ENCODE results near the gene B4GAT1. TPM values are rescaled to one million over a fixed set of nuclear protein-coding genes. Genes with fewer than 3 reads are reported as not detected.
"Not testable (repeated sequence)": the region's sequence is repeated elsewhere in the genome, so short reads cannot be mapped to it uniquely, and the experiment has no call there.

Gene B4GAT1
- total RNA-seq, 8 experiments from 2014 or later: 18.8 to 161 (median 44.9) TPM

- WGBS, 10 experiments: 0 to 100% (median 60%) methylated on average over 1 of the region's 1 CpG; no CpG with 5 or more reads in 5 of the 10 experiments
Observed at GRCh38 chr11:66314186-66314501, 33.3 kb downstream of the B4GAT1 start.

GRCh38 chr11:66313321-66314185 is 33.9 kb downstream of the B4GAT1 start:
- 30 to 86% (median 39%) methylated on average over 1 to 4 of the region's 38 CpGs; no CpG with 5 or more reads in 7 of the 10 experiments for WGBS, 10 experiments
- in situ Hi-C loops (cut with MboI; ENCODE audit: low pct_unique_long_range_greater_than_20kb in 2 of 9, low sequenced_read_pairs in 9 of 9, unreplicated experiment in 9 of 9): no loop called here
- Histone ChIP-seq H3K4me3 (peak overlapping the region; percentile 25 to 39 (median 32)), H3K27ac (peak overlapping the region; percentile 79 to 92), H3K4me1 (replicated peaks in 1 of 2) (peaks cover 30 to 36% of the 10 kb centered on the region in 2 donors)
- ATAC-seq (replicated peaks in 6 of 8): peak in 3 of 8 experiments; percentile 0 to 8 (median 6)

More at GRCh38 chr11:66314186-66314501, 33.3 kb downstream of the B4GAT1 start:
- Histone ChIP-seq H3K4me1 (replicated peaks in 1 of 2) (peaks cover 32 to 38% of the 10 kb centered on the region in 2 donors), H3K27ac (no peak overlapping the region), H3K4me3 (no peak overlapping the region)
- in situ Hi-C loops (cut with MboI; ENCODE audit: low pct_unique_long_range_greater_than_20kb in 2 of 9, low sequenced_read_pairs in 9 of 9, unreplicated experiment in 9 of 9): no loop called here
- no peak for ATAC-seq (replicated peaks in 6 of 8)

DNA sequence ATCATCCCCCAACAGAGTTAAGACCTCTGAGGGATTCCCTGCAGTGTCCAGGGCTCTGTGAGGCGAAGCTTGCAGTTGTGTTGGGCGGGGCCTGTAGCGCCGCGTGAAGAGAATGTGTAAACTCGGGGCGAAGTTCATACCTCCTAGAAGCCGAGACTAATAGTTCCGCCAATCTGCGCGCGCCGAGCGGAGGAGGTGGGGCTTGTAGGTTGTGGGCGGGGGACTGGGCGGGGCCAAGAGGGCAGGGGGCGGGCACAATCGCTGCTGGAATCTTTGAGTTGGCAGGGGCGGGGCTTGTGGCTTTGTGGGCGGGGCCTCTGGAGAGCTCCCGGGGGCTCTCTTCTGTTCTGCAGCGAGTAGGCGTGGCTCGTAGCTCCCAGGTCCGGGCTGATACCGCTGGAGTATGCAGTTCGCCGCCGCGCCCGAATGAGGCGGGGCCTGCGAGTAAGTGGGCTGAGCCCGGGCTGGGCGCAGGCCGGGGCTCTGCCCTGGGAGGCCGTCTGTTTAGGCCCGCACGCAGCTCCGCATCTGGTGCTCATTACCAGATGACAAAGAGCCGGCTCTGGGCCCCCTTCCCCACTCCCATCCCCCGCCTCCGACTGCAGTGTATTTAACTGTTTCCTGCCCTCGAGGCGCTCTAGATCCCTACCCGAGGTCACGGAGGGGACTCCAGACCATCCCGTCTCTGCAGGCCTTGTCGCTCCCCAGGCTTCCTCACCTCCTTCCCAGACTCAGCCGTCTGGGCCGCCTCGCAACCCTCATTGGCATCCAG is 34.7 kb downstream of the B4GAT1 start:
- peak overlapping the region; percentile 79 to 92 for H3K27ac ChIP-seq
- peak; percentile 62 to 85 (median 80) for ATAC-seq (replicated peaks in 6 of 8)
- H3K4me3 ChIP-seq: peak overlapping the region; percentile 32 to 41 (median 39)
- H3K4me1 ChIP-seq (replicated peaks in 1 of 2): peaks cover 22 to 28% of the 10 kb centered on the region in 2 donors
- in situ Hi-C loops (cut with MboI; ENCODE audit: low pct_unique_long_range_greater_than_20kb in 2 of 9, low sequenced_read_pairs in 9 of 9, unreplicated experiment in 9 of 9): no loop called here
- WGBS, 10 experiments: 0 to 6% methylated on average over 1 to 3 of the region's 52 CpGs; no CpG with 5 or more reads in 8 of the 10 experiments

- peak overlapping the region; percentile 40 to 81 for H3K27ac ChIP-seq
- 0 to 5% (median 0%) methylated on average over 1 to 8 of the region's 44 CpGs; no CpG with 5 or more reads in 3 of the 10 experiments for WGBS, 10 experiments
- H3K4me1 ChIP-seq (replicated peaks in 1 of 2): peaks cover 15 to 21% of the 10 kb centered on the region in 2 donors
- ATAC-seq (replicated peaks in 6 of 8): peak; percentile 34 to 72 (median 68)
- in situ Hi-C loops (cut with MboI; ENCODE audit: low pct_unique_long_range_greater_than_20kb in 2 of 9, low sequenced_read_pairs in 9 of 9, unreplicated experiment in 9 of 9): no loop called here
- peak overlapping the region; percentile 25 to 41 (median 39) for H3K4me3 ChIP-seq
Observed at GRCh38 chr11:66311965-66312548, 35.4 kb downstream of the B4GAT1 start.

GRCh38 chr11:66311470-66311964 is 35.9 kb downstream of the B4GAT1 start:
- WGBS, 10 experiments: 4 to 80% (median 17%) methylated on average over 4 to 9 of the region's 26 CpGs; no CpG with 5 or more reads in 5 of the 10 experiments
- Histone ChIP-seq H3K27ac (peak overlapping the region; percentile 40 to 81), H3K4me1 (replicated peaks in 1 of 2) (peaks cover 10 to 15% of the 10 kb centered on the region in 2 donors), H3K4me3 (peak overlapping the region; percentile 25 to 41 (median 39))
- in situ Hi-C loops (cut with MboI; ENCODE audit: low pct_unique_long_range_greater_than_20kb in 2 of 9, low sequenced_read_pairs in 9 of 9, unreplicated experiment in 9 of 9): no loop called here
- no peak for ATAC-seq (replicated peaks in 6 of 8)

GRCh38 chr11:66310803-66311440 is 36.5 kb downstream of the B4GAT1 start:
- H3K4me3 ChIP-seq; ATAC-seq (replicated peaks in 6 of 8); in situ Hi-C loops (cut with MboI; ENCODE audit: low pct_unique_long_range_greater_than_20kb in 2 of 9, low sequenced_read_pairs in 9 of 9, unreplicated experiment in 9 of 9); H3K27ac ChIP-seq: not testable (repeated sequence)
- peaks cover 8 to 13% of the 10 kb centered on the region in 2 donors for H3K4me1 ChIP-seq (replicated peaks in 1 of 2)
- WGBS, 10 experiments: 60 to 95% (median 86%) methylated on average over 4 to 16 of the region's 18 CpGs; no CpG with 5 or more reads in 1 of the 10 experiments

DNA sequence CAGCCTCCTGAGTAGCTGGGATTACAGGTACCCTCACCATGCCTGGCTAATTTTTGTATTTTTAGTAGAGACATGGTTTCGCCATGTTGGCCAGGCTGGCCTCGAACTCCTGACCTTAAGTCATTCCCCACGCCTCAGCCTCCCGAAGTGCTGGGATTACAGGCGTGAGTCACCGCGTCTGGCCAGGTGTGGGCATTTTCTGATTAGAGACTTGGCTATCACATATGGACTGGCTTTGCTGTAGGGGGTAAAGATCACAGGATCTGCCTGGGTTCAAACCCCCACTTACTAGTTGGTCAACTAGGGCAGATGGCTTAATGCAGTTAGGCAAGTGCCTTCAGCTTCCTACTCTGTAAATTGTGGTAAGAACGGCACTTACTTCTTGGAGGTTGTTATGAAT is 37.1 kb downstream of the B4GAT1 start:
- no peak overlapping the region for H3K27ac ChIP-seq
- H3K4me3 ChIP-seq: no peak overlapping the region
- 47 to 92% (median 76%) methylated on average over 1 to 8 of the region's 8 CpGs; no CpG with 5 or more reads in 3 of the 10 experiments for WGBS, 10 experiments
- in situ Hi-C loops (cut with MboI; ENCODE audit: low pct_unique_long_range_greater_than_20kb in 2 of 9, low sequenced_read_pairs in 9 of 9, unreplicated experiment in 9 of 9): no loop called here
- H3K4me1 ChIP-seq (replicated peaks in 1 of 2): peaks cover 8 to 13% of the 10 kb centered on the region in 2 donors
- no peak for ATAC-seq (replicated peaks in 6 of 8)

DNA sequence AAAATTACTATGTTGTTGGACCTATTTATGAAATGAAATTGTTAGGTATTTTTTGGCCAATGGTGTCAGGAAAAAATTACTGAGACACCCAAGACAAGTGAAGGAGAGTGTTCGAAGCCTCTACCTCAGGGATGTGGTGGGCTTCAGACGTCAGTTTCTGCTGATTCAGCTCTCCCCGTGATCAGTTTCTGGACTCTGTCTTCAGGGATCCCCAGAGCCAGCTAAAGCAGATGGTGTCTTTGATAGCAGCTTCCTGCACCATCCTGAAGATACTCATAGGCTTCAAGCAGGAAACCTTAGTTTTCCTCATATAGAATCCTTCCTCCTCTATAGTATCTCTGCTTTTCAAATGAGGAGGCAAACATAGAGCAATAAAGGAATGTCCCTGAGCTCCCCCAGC is 38.0 kb downstream of the B4GAT1 start:
- no peak for ATAC-seq (replicated peaks in 6 of 8)
- WGBS, 10 experiments: 20 to 85% (median 41%) methylated on average over 1 to 3 of the region's 3 CpGs; no CpG with 5 or more reads in 3 of the 10 experiments
- Histone ChIP-seq H3K27ac (no peak overlapping the region), H3K4me3 (no peak overlapping the region), H3K4me1 (replicated peaks in 1 of 2) (peaks cover 8 to 13% of the 10 kb centered on the region in 2 donors)
- in situ Hi-C loops (cut with MboI; ENCODE audit: low pct_unique_long_range_greater_than_20kb in 2 of 9, low sequenced_read_pairs in 9 of 9, unreplicated experiment in 9 of 9): no loop called here

- in situ Hi-C loops (cut with MboI; ENCODE audit: low pct_unique_long_range_greater_than_20kb in 2 of 9, low sequenced_read_pairs in 9 of 9, unreplicated experiment in 9 of 9): no loop called here
- no peak for ATAC-seq (replicated peaks in 6 of 8)
- no peak overlapping the region for H3K27ac ChIP-seq
- no peak overlapping the region for H3K4me3 ChIP-seq
- no peaks in the 10 kb centered on the region for H3K4me1 ChIP-seq (replicated peaks in 1 of 2)
- 40 to 100% (median 82%) methylated on average over 1 to 8 of the region's 12 CpGs; no CpG with 5 or more reads in 2 of the 10 experiments for WGBS, 10 experiments
Observed at GRCh38 chr11:66302656-66303055, 44.8 kb downstream of the B4GAT1 start.

DNA sequence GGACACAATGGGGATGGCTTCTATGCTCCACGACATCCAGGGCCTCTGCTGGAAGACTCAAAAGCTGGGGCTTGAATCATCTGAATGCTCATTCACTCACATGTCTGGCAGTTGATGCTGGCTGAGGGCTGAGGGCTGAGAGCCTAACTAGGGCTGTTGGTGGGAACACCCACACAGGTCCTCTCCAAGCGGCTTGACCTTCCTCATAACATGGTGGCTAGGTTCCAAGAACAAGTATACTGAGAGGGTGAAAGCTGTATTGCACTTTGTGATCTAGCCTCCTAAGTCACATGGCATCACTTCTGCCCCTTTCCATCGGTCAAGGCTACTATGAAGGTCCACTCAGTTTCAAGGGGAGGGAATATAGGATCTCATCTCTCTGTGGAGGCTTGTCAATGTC is 48.2 kb downstream of the B4GAT1 start:
- H3K4me1 ChIP-seq (replicated peaks in 1 of 2): no peaks in the 10 kb centered on the region
- 40 to 100% (median 75%) methylated on average over 1 to 3 of the region's 3 CpGs; no CpG with 5 or more reads in 4 of the 10 experiments for WGBS, 10 experiments
- H3K4me3 ChIP-seq: no peak overlapping the region
- H3K27ac ChIP-seq: no peak overlapping the region
- in situ Hi-C loops (cut with MboI; ENCODE audit: low pct_unique_long_range_greater_than_20kb in 2 of 9, low sequenced_read_pairs in 9 of 9, unreplicated experiment in 9 of 9): no loop called here
- ATAC-seq (replicated peaks in 6 of 8): no peak

DNA sequence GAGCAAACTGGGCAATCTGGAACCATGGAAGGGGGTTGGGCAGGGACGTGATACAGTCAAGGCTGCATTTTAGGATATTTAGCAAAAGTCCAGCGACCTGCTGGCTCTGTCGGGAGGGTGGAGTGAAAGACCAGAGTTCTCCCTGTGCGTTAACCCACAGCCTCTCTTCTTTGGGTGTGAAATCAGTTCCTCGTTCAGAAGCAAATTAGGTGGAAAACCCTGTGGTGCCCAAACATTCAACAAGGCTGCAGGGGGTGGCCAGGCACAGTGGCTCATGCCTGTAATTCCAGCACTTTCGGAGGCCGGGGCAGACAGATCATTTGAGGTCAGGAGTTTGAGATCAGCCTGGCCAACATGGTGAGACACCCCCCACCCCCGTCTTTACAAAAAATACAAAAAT is 49.8 kb downstream of the B4GAT1 start:
- 0 to 73% (median 41%) methylated on average over 1 to 8 of the region's 8 CpGs; no CpG with 5 or more reads in 3 of the 10 experiments for WGBS, 10 experiments
- H3K27ac ChIP-seq: no peak overlapping the region
- H3K4me3 ChIP-seq: no peak overlapping the region
- H3K4me1 ChIP-seq (replicated peaks in 1 of 2): peaks cover 0 to 4% of the 10 kb centered on the region in 2 donors
- ATAC-seq (replicated peaks in 6 of 8): no peak
- in situ Hi-C loops (cut with MboI; ENCODE audit: low pct_unique_long_range_greater_than_20kb in 2 of 9, low sequenced_read_pairs in 9 of 9, unreplicated experiment in 9 of 9): no loop called here

All from motor neuron (in vitro differentiated cells).